SJCRH30 (cell line): ENCODE data around the gene TMTC2. TPM values are rescaled to one million over a fixed set of nuclear protein-coding genes. Genes with fewer than 3 reads are reported as not detected.
"Not testable (repeated sequence)": the region's sequence is repeated elsewhere in the genome, so short reads cannot be mapped to it uniquely, and the experiment has no call there.

ENCODE experiments used
- DNase-seq, 2 experiments: peaks; one replicate each; pipeline ENCODE4 v3.0.0-alpha.2; 2015 to 2020
- H3K27ac ChIP-seq: fragments of 250-450 bp; sonication (Bioruptor Pico); 2 replicates; pipeline ENCODE4 v1.5.1; 2020; ENCODE audit warnings: mild to moderate bottlenecking, moderate library complexity
- H3K27me3 ChIP-seq: fragments of 250-450 bp; sonication (Bioruptor Pico); 2 replicates; pipeline ENCODE4 v1.5.1; 2020; ENCODE audit warnings: mild to moderate bottlenecking, moderate library complexity
- H3K36me3 ChIP-seq: fragments of 250-450 bp; sonication (Bioruptor Pico); 2 replicates; pipeline ENCODE4 v1.5.1; 2020; ENCODE audit warnings: mild to moderate bottlenecking, moderate library complexity
- H3K4me1 ChIP-seq: fragments of 250-450 bp; sonication (Bioruptor Pico); 2 replicates; pipeline ENCODE4 v1.5.1; 2020; ENCODE audit warnings: mild to moderate bottlenecking, moderate library complexity
- H3K4me3 ChIP-seq: fragments of 250-450 bp; sonication (Bioruptor Pico); 2 replicates; pipeline ENCODE4 v1.5.1; 2020; ENCODE audit warnings: mild to moderate bottlenecking, moderate library complexity
- H3K9me3 ChIP-seq: fragments of 250-450 bp; sonication (Bioruptor Pico); replicated peaks from 2 replicates; pipeline ENCODE4 v1.5.1; 2020; ENCODE audit warnings: mild to moderate bottlenecking, moderate library complexity
- total RNA-seq: library from RNA; depleted of rRNA; stranded (reverse); fragments of >200 nt; shearing (Covaris generic); gene quantifications from 2 replicates; pipeline ENCODE4 v1.2.3, GENCODE V29; 2014

TMTC2 gene
- total RNA-seq, 1 experiment from 2014 or later, result 6.5 TPM

DNA sequence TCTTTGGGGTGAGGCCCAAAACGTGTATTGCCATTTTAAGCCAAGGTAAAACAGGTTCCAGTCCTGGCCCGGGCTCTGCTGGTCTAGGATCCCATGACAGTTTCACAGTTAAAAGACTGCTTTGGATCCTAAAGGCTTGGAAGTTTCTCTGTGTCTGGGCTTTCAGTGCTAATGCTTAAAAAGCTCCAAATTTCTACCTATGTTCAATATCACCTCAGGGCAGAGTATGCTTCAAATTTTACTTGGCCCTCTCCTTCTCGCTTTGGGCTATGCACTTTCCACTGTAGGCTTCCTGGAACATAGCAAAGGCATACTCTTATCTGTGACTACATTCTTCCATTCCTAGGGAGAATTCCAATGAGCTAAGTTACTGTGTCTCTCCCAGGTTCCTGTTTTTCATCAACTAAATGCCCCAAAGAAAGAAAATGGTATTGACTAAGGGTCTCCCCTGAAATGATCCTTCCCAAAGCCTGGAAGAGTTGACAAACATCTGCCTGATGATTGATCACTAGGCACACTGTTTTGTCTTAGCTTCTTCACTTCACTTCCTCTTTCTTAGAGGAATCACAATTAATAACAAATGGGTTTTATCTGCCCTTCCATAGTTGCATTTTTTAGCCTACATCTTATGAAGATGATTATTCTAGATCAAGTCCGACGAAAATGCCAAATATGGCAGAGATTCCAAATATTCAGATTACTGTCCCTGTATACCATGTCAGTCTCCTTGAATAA lies 79.4 kb downstream of the TMTC2 start:
- no peaks in the 10 kb centered on the region for H3K27me3 ChIP-seq
- H3K36me3 ChIP-seq, result no peaks in the 10 kb centered on the region
- H3K27ac ChIP-seq, result no peak overlapping the region
- H3K9me3 ChIP-seq, result no peaks in the 10 kb centered on the region
- DNase-seq, result no peak
- no peak overlapping the region for H3K4me3 ChIP-seq
- no peaks in the 10 kb centered on the region for H3K4me1 ChIP-seq

- Histone ChIP-seq H3K9me3 (no peaks in the 10 kb centered on the region), H3K27ac (no peak overlapping the region), H3K36me3 (no peaks in the 10 kb centered on the region), H3K4me1 (no peaks in the 10 kb centered on the region), H3K4me3 (no peak overlapping the region), H3K27me3 (no peaks in the 10 kb centered on the region)
- no peak for DNase-seq
These were observed 88.0 kb downstream of the TMTC2 start for GRCh38 chr12:82774666-82775065.

DNA sequence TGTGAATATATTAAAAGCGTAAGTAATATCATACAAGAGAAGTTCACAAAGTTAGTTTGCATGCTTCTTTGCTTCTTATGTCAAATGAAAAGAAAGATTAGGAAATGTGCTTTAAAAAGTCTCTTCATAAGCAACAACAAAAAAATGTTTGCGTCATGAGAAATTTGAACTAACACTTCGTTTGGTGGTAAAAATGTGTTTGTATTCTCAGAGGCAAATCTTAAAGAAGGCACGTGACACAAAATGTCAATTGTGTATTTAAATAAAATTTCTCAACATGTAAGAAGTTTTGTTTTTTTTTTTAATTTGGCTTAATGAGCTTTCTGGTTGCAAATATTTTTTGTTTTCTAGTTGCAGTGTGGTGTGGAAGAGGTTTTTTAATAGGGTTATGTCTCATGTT lies 93.8 kb downstream of the TMTC2 start:
- DNase-seq, result no peak
- H3K4me1 ChIP-seq, result no peaks in the 10 kb centered on the region
- no peaks in the 10 kb centered on the region for H3K36me3 ChIP-seq
- H3K27ac ChIP-seq, result no peak overlapping the region
- no peak overlapping the region for H3K4me3 ChIP-seq
- H3K27me3 ChIP-seq, result no peaks in the 10 kb centered on the region
- H3K9me3 ChIP-seq, result no peaks in the 10 kb centered on the region

DNA sequence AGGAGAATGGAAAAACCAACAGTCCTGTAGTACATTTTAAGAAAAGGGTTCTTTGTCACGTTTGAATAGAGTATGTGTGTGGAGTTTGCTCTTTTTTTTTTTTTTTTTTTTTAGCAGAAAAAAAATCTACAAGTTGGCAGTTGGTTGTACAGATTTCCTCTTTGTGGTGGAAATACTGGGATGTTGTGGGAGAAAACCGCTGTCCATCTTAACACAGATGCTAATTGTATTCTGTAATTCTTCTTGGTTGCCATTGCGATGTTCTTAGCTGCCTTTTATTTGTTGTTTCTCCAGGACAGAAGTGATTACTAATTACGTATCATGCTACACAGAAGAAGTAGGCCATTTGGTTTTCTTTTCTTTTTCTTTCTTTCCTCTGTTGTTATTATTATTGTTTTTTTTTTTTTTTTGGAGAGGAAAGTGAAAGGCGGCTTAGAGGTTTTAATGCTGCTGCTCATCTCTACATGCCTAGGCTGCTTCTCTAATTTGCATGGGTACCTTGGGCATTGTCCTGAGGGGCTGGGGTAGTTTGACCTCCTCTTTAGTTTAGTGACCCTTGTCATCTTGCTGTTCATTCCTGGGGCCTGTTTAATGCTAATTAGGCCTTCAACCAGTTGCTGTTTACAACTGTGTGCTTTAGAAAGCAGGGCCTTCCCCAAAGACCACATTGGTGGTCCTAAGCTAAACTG lies 94.7 kb downstream of the TMTC2 start:
- no peak for DNase-seq
- Histone ChIP-seq H3K36me3 (no peaks in the 10 kb centered on the region), H3K9me3 (no peaks in the 10 kb centered on the region), H3K4me1 (no peaks in the 10 kb centered on the region), H3K4me3 (no peak overlapping the region), H3K27ac (no peak overlapping the region), H3K27me3 (no peaks in the 10 kb centered on the region)

DNA sequence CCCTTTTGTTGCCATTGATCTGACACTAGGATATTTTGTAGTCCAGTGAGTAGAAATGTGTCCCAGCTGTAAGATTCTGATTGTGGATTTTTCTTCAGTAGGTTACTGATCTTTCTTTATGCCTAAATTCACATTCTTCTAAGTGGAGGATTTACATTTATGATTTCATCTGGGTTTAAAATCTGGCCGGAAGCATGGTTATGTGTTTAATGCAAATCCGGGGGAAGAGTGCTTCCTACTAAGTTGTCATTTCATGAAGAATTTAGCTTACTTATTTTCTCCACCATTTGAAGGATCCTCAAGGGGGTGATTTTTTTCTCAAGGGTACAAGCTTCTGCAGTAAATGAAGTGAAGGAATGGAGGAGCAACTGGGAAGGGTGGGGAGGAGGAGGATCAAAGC lies 96.7 kb downstream of the TMTC2 start:
- no peaks in the 10 kb centered on the region for H3K27me3 ChIP-seq
- no peak for DNase-seq
- no peaks in the 10 kb centered on the region for H3K9me3 ChIP-seq
- no peak overlapping the region for H3K27ac ChIP-seq
- H3K4me1 ChIP-seq, result no peaks in the 10 kb centered on the region
- H3K36me3 ChIP-seq, result no peaks in the 10 kb centered on the region
- H3K4me3 ChIP-seq, result no peak overlapping the region

DNA sequence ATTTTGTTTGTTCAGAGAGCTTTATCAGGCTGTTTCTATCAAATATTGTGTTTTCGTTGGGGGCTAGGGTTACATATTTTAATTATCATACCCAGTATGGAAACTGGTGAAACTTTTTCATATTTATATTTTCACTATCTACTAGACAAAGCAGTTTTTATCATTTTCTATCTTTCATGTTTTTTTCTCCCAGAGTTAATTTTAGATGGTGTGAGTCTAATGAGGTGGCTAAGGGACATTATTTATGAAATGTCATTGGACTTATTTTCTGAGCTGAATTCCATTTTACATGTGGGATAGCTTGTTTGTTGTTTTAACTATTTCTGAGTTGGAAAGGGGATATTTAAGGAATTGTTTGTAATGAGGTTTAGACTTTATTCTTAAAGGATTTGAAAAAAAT lies 100.3 kb downstream of the TMTC2 start:
- Histone ChIP-seq H3K4me3 (no peak overlapping the region), H3K27ac (no peak overlapping the region), H3K36me3 (no peaks in the 10 kb centered on the region), H3K4me1 (no peaks in the 10 kb centered on the region), H3K9me3 (no peaks in the 10 kb centered on the region), H3K27me3 (no peaks in the 10 kb centered on the region)
- no peak for DNase-seq

DNA sequence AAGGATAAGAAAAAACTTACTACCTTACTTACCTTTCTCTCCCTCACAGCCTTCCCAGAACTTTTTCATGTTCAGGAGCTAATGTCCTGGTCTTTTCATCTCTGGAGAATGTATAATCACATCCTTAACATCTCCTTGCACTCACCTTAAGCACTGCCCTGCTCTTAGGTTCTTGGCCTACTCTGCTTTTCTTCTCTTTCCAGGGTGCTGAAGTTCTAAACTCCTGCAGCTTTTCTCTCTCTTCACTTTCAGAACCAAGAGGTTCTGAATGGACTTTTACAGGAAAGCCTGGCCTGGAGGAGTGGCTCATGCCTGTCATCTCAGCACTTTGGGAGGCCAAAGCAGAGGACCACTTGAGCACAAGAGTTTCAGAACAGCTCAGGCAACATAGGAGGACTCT lies 101.9 kb downstream of the TMTC2 start:
- no peaks in the 10 kb centered on the region for H3K36me3 ChIP-seq
- no peak overlapping the region for H3K27ac ChIP-seq
- H3K27me3 ChIP-seq, result no peaks in the 10 kb centered on the region
- no peaks in the 10 kb centered on the region for H3K9me3 ChIP-seq
- H3K4me1 ChIP-seq, result no peaks in the 10 kb centered on the region
- no peak overlapping the region for H3K4me3 ChIP-seq
- DNase-seq, result no peak

- Histone ChIP-seq H3K27me3 (no peaks in the 10 kb centered on the region), H3K9me3 (no peaks in the 10 kb centered on the region), H3K36me3 (no peaks in the 10 kb centered on the region), H3K4me1 (no peaks in the 10 kb centered on the region), H3K27ac (no peak overlapping the region), H3K4me3 (no peak overlapping the region)
- DNase-seq, result no peak
These were observed 103.0 kb downstream of the TMTC2 start for GRCh38 chr12:82789674-82790073.

DNA sequence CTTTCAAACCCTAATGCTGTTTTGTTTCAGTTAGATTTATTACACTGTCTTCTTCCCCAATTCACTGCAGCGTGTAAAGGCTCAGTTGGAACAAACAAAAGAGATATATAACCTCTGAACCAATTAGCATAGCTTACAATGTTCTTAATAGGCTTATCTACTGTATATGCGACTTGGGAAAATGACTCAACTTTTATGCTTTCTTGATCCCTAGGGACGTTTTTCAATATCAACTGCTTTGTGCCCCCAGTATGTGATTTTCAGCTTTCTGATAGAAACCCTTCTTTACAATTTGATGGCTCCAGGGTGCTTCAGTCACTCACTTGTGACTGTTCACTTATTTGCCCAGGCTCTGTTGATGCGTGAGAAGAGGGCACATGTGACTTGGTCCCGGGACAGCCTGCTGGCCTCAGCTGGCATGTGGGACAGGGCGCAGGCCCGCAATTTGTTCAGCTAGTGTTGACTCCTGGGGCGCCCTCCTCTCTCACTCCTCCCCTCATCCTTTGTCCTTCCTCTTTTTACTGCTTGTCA lies 107.1 kb downstream of the TMTC2 start:
- H3K4me1 ChIP-seq, result no peaks in the 10 kb centered on the region
- DNase-seq, result no peak
- no peak overlapping the region for H3K27ac ChIP-seq
- H3K9me3 ChIP-seq, result no peaks in the 10 kb centered on the region
- H3K4me3 ChIP-seq, result no peak overlapping the region
- no peaks in the 10 kb centered on the region for H3K36me3 ChIP-seq
- H3K27me3 ChIP-seq, result no peaks in the 10 kb centered on the region

- Histone ChIP-seq H3K9me3 (no peaks in the 10 kb centered on the region), H3K4me1 (no peaks in the 10 kb centered on the region), H3K36me3 (no peaks in the 10 kb centered on the region), H3K27me3 (no peaks in the 10 kb centered on the region), H3K4me3 (no peak overlapping the region), H3K27ac (no peak overlapping the region)
- no peak for DNase-seq
These were observed 110.8 kb downstream of the TMTC2 start for GRCh38 chr12:82797480-82797879.

DNA sequence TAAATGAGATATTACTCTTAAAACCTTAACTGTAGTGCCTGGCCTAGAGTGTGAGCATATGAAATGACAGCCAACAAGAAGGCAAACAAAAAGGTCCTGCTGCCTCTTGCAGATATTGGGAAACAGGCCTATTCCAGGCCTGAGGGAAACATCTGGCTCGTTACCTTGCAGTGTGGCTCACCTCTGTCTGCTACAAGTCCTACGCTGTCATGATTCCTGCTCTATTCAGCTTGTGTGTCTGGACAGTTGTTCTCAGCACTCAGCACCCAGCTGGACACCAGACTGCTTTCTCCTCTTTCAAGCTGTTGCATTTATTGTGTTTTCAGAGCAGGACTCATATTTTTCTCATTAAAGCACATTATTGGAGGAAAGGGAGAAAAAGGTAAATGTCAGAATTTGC lies 113.5 kb downstream of the TMTC2 start:
- no peak overlapping the region for H3K4me3 ChIP-seq
- H3K27ac ChIP-seq, result no peak overlapping the region
- H3K27me3 ChIP-seq, result no peaks in the 10 kb centered on the region
- H3K36me3 ChIP-seq, result no peaks in the 10 kb centered on the region
- H3K9me3 ChIP-seq, result no peaks in the 10 kb centered on the region
- no peak for DNase-seq
- no peaks in the 10 kb centered on the region for H3K4me1 ChIP-seq

- no peaks in the 10 kb centered on the region for H3K9me3 ChIP-seq
- no peak overlapping the region for H3K4me3 ChIP-seq
- no peaks in the 10 kb centered on the region for H3K4me1 ChIP-seq
- no peaks in the 10 kb centered on the region for H3K27me3 ChIP-seq
- no peak overlapping the region for H3K27ac ChIP-seq
- DNase-seq, result no peak
- no peaks in the 10 kb centered on the region for H3K36me3 ChIP-seq
These were observed 115.4 kb downstream of the TMTC2 start for GRCh38 chr12:82801951-82802610.

GRCh38 chr12:82803201-82803600 lies 116.5 kb downstream of the TMTC2 start:
- H3K36me3 ChIP-seq, result no peaks in the 10 kb centered on the region
- DNase-seq, result no peak
- H3K27ac ChIP-seq, result no peak overlapping the region
- H3K9me3 ChIP-seq, result no peaks in the 10 kb centered on the region
- H3K4me3 ChIP-seq, result no peak overlapping the region
- no peaks in the 10 kb centered on the region for H3K27me3 ChIP-seq
- no peaks in the 10 kb centered on the region for H3K4me1 ChIP-seq

DNA sequence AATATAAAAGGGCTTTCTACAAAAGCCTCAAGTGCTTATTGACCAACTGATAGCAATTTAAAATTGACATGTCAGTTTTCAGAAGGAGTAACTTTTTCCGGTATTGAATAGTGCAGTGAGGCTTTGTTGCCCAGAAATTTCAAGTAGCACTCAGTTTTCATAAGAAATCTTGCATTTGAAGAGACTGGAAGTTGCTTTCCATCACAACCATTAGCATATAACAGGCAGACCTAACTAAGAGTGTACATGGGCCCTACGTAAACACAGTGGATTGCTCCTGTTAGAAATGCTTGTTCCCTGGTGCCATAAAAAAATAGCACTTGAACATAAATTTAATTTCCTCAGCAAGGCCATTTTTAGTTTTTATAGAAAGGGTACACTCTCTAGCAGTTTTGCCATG lies 117.9 kb downstream of the TMTC2 start:
- no peaks in the 10 kb centered on the region for H3K4me1 ChIP-seq
- no peak for DNase-seq
- no peaks in the 10 kb centered on the region for H3K27me3 ChIP-seq
- H3K4me3 ChIP-seq, result no peak overlapping the region
- H3K36me3 ChIP-seq, result no peaks in the 10 kb centered on the region
- H3K9me3 ChIP-seq, result no peaks in the 10 kb centered on the region
- H3K27ac ChIP-seq, result no peak overlapping the region

DNA sequence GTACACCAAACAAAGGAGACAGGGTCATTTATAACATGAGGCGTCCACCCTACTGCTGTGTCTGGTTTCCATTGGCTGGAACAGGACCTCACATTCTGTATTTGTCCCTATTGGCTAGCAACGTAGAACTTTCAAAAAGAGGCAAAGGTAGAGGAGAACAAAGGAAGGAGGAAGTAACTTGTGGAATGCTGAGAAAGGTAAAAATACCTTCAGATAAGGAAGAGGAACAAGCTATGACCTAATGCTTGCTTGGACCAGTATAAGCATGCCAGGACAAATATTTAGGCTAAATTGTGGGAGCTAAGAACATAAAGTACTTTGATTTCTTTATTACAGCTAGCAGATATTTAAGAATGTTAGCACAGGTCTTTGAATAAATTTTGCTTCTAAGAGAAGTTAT lies 118.3 kb downstream of the TMTC2 start:
- not testable (repeated sequence) for H3K27me3 ChIP-seq

More for the DNA sequence above, 118.3 kb downstream of the TMTC2 start:
- DNase-seq, H3K27ac ChIP-seq, H3K36me3 ChIP-seq, H3K4me3 ChIP-seq, H3K4me1 ChIP-seq, H3K9me3 ChIP-seq: not testable (repeated sequence)
